Stimulated activated naive CD8-positive, alpha-beta T cell treated with anti-CD3 and anti-CD28 coated beads, Interleukin-15, Interleukin-2, amounts not matched to agents 100 ng/mL and 50 ng/mL, for 24 hours (primary cell): Measurements from ENCODE around the gene AGR3.

Experiments used
- H3K27ac Mint-ChIP-seq: one replicate; pipeline ENCODE4 v1.8.0; 2021; ENCODE audit warnings: mild to moderate bottlenecking, mixed read lengths
- H3K27me3 Mint-ChIP-seq: one replicate; pipeline ENCODE4 v1.8.0; 2021; ENCODE audit warnings: mixed read lengths
- H3K36me3 Mint-ChIP-seq: one replicate; pipeline ENCODE4 v1.8.0; 2021; ENCODE audit warnings: low read depth, mixed read lengths
- H3K4me1 Mint-ChIP-seq: one replicate; pipeline ENCODE4 v1.8.0; 2021; ENCODE audit warnings: low read depth, mixed read lengths
- H3K4me3 Mint-ChIP-seq: one replicate; pipeline ENCODE4 v1.8.0; 2021; ENCODE audit warnings: mild to moderate bottlenecking, mixed read lengths
- H3K9me3 Mint-ChIP-seq: one replicate; pipeline ENCODE4 v1.8.0; 2021; ENCODE audit warnings: mixed read lengths

Gene AGR3

GRCh38 chr7:16913643-16914042 is 31.9 kb upstream of the AGR3 start:
- H3K27ac Mint-ChIP-seq, result peak overlapping the region; percentile 41
- no peaks in the 10 kb centered on the region for H3K36me3 Mint-ChIP-seq
- H3K4me1 Mint-ChIP-seq, result peaks cover 11% of the 10 kb centered on the region
- peaks cover 5% of the 10 kb centered on the region for H3K9me3 Mint-ChIP-seq
- H3K4me3 Mint-ChIP-seq, result no peak overlapping the region
- H3K27me3 Mint-ChIP-seq, result peaks cover 6% of the 10 kb centered on the region

- H3K4me1 Mint-ChIP-seq, result peaks cover 11% of the 10 kb centered on the region
- peaks cover 5% of the 10 kb centered on the region for H3K9me3 Mint-ChIP-seq
- no peak overlapping the region for H3K4me3 Mint-ChIP-seq
- H3K27ac Mint-ChIP-seq, result no peak overlapping the region
- no peaks in the 10 kb centered on the region for H3K36me3 Mint-ChIP-seq
- peaks cover 6% of the 10 kb centered on the region for H3K27me3 Mint-ChIP-seq
These were observed 30.8 kb upstream of the AGR3 start for GRCh38 chr7:16912540-16912939.

GRCh38 chr7:16908561-16908960 is 26.8 kb upstream of the AGR3 start:
- H3K36me3 Mint-ChIP-seq, result no peaks in the 10 kb centered on the region
- no peak overlapping the region for H3K27ac Mint-ChIP-seq
- H3K4me1 Mint-ChIP-seq, result no peaks in the 10 kb centered on the region
- no peak overlapping the region for H3K4me3 Mint-ChIP-seq
- H3K27me3 Mint-ChIP-seq, result peaks cover 13% of the 10 kb centered on the region
- H3K9me3 Mint-ChIP-seq, result peaks cover 5% of the 10 kb centered on the region

- H3K4me3 Mint-ChIP-seq, result no peak overlapping the region
- peaks cover 12% of the 10 kb centered on the region for H3K27me3 Mint-ChIP-seq
- peaks cover under 1% of the 10 kb centered on the region for H3K9me3 Mint-ChIP-seq
These were observed 23.7 kb upstream of the AGR3 start for GRCh38 chr7:16905300-16906044.

GRCh38 chr7:16904076-16904475 is 22.3 kb upstream of the AGR3 start:
- Mint-ChIP-seq H3K27me3 (peaks cover 12% of the 10 kb centered on the region), H3K36me3 (no peaks in the 10 kb centered on the region), H3K4me3 (no peak overlapping the region), H3K27ac (no peak overlapping the region), H3K9me3 (no peaks in the 10 kb centered on the region), H3K4me1 (no peaks in the 10 kb centered on the region)

More at GRCh38 chr7:16905300-16906044, 23.7 kb upstream of the AGR3 start:
- Mint-ChIP-seq H3K36me3 (no peaks in the 10 kb centered on the region), H3K4me1 (no peaks in the 10 kb centered on the region), H3K27ac (no peak overlapping the region)

GRCh38 chr7:16900209-16900768 is 18.5 kb upstream of the AGR3 start:
- Mint-ChIP-seq H3K4me1 (no peaks in the 10 kb centered on the region), H3K27ac (no peak overlapping the region), H3K9me3 (no peaks in the 10 kb centered on the region), H3K36me3 (no peaks in the 10 kb centered on the region), H3K4me3 (no peak overlapping the region), H3K27me3 (peaks cover 6% of the 10 kb centered on the region)

- Mint-ChIP-seq H3K9me3 (no peaks in the 10 kb centered on the region), H3K27ac (no peak overlapping the region), H3K4me3 (no peak overlapping the region), H3K27me3 (peaks cover 3% of the 10 kb centered on the region), H3K36me3 (no peaks in the 10 kb centered on the region), H3K4me1 (peaks cover 12% of the 10 kb centered on the region)
These were observed 10.3 kb upstream of the AGR3 start for GRCh38 chr7:16891874-16892643.

- Mint-ChIP-seq H3K27ac (no peak overlapping the region), H3K36me3 (no peaks in the 10 kb centered on the region)
These were observed 9.6 kb upstream of the AGR3 start for GRCh38 chr7:16891338-16891737.

GRCh38 chr7:16889851-16890415 is 8.2 kb upstream of the AGR3 start:
- H3K4me3 Mint-ChIP-seq, result no peak overlapping the region
- H3K36me3 Mint-ChIP-seq, result no peaks in the 10 kb centered on the region
- H3K4me1 Mint-ChIP-seq, result peaks cover 12% of the 10 kb centered on the region
- no peaks in the 10 kb centered on the region for H3K9me3 Mint-ChIP-seq
- no peak overlapping the region for H3K27ac Mint-ChIP-seq
- H3K27me3 Mint-ChIP-seq, result peaks cover 3% of the 10 kb centered on the region

More at GRCh38 chr7:16891338-16891737, 9.6 kb upstream of the AGR3 start:
- Mint-ChIP-seq H3K27me3 (peaks cover 3% of the 10 kb centered on the region), H3K4me1 (peaks cover 12% of the 10 kb centered on the region), H3K9me3 (no peaks in the 10 kb centered on the region), H3K4me3 (no peak overlapping the region)

- Mint-ChIP-seq H3K9me3 (no peaks in the 10 kb centered on the region), H3K27me3 (peaks cover 3% of the 10 kb centered on the region), H3K4me3 (no peak overlapping the region), H3K36me3 (no peaks in the 10 kb centered on the region), H3K4me1 (peaks cover 12% of the 10 kb centered on the region), H3K27ac (no peak overlapping the region)
These were observed 7.5 kb upstream of the AGR3 start for GRCh38 chr7:16889305-16889704.

GRCh38 chr7:16883918-16884317 is 2.1 kb upstream of the AGR3 start:
- Mint-ChIP-seq H3K36me3 (no peaks in the 10 kb centered on the region), H3K4me3 (no peak overlapping the region), H3K27ac (no peak overlapping the region)

GRCh38 chr7:16880554-16880953 is 1.2 kb downstream of the AGR3 start:
- H3K27me3 Mint-ChIP-seq, result no peaks in the 10 kb centered on the region
- H3K4me3 Mint-ChIP-seq, result no peak overlapping the region
- no peaks in the 10 kb centered on the region for H3K36me3 Mint-ChIP-seq
- no peaks in the 10 kb centered on the region for H3K9me3 Mint-ChIP-seq
- H3K4me1 Mint-ChIP-seq, result no peaks in the 10 kb centered on the region
- no peak overlapping the region for H3K27ac Mint-ChIP-seq

More at GRCh38 chr7:16883918-16884317, 2.1 kb upstream of the AGR3 start:
- Mint-ChIP-seq H3K27me3 (peaks cover 3% of the 10 kb centered on the region), H3K4me1 (no peaks in the 10 kb centered on the region), H3K9me3 (no peaks in the 10 kb centered on the region)

GRCh38 chr7:16879181-16879580 is 2.6 kb downstream of the AGR3 start:
- no peaks in the 10 kb centered on the region for H3K27me3 Mint-ChIP-seq

GRCh38 chr7:16875861-16876260 is 5.9 kb downstream of the AGR3 start:
- H3K36me3 Mint-ChIP-seq, result no peaks in the 10 kb centered on the region
- no peaks in the 10 kb centered on the region for H3K4me1 Mint-ChIP-seq
- H3K4me3 Mint-ChIP-seq, result no peak overlapping the region
- no peak overlapping the region for H3K27ac Mint-ChIP-seq
- H3K27me3 Mint-ChIP-seq, result no peaks in the 10 kb centered on the region
- no peaks in the 10 kb centered on the region for H3K9me3 Mint-ChIP-seq

More at GRCh38 chr7:16879181-16879580, 2.6 kb downstream of the AGR3 start:
- H3K36me3 Mint-ChIP-seq, result no peaks in the 10 kb centered on the region
- H3K9me3 Mint-ChIP-seq, result no peaks in the 10 kb centered on the region
- no peak overlapping the region for H3K4me3 Mint-ChIP-seq
- H3K27ac Mint-ChIP-seq, result no peak overlapping the region
- no peaks in the 10 kb centered on the region for H3K4me1 Mint-ChIP-seq

GRCh38 chr7:16874066-16874465 is 7.7 kb downstream of the AGR3 start:
- H3K36me3 Mint-ChIP-seq, result no peaks in the 10 kb centered on the region
- no peaks in the 10 kb centered on the region for H3K4me1 Mint-ChIP-seq
- no peaks in the 10 kb centered on the region for H3K27me3 Mint-ChIP-seq
- H3K9me3 Mint-ChIP-seq, result no peaks in the 10 kb centered on the region
- no peak overlapping the region for H3K4me3 Mint-ChIP-seq
- no peak overlapping the region for H3K27ac Mint-ChIP-seq
